HTR-8/SVneo (cell line): ENCODE data around the gene MXD4.
A peak's percentile ranks its signal among the peaks of the same experiment; 100 is the strongest.

Source experiments
- DNase-seq: peaks from one replicate; pipeline ENCODE4 v3.0.0; 2011; ENCODE audit warnings: low spot score, mixed read lengths; ENCODE audit not compliant: insufficient read length
- FAIRE-seq: peaks from 2 replicates; lab custom pipeline; 2011; peaks lifted over from hg19 to GRCh38; lab: Jason Lieb, UNC

The MXD4 gene

DNA sequence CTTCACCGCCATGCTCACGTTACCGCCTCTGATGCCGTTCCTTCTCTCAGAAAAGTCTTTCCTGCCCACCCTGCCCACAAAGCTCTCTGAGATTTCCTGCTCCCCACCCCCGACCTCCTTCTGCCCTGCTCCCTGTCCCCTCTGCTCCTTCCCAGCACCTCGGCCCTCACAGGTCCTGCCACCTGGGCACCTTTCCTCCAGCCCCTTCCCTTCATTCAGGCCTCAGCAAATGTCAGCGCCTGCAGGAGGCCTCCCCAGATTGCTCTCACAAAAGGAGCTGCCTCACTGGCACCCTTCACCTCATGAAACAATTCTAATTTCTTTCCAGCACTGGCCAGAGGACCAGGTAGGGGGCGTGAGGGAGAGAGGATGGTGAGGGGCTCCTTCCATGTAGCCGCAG lies 33.6 kb upstream of the MXD4 start:
- FAIRE-seq (no peak), DNase-seq (no peak)

DNA sequence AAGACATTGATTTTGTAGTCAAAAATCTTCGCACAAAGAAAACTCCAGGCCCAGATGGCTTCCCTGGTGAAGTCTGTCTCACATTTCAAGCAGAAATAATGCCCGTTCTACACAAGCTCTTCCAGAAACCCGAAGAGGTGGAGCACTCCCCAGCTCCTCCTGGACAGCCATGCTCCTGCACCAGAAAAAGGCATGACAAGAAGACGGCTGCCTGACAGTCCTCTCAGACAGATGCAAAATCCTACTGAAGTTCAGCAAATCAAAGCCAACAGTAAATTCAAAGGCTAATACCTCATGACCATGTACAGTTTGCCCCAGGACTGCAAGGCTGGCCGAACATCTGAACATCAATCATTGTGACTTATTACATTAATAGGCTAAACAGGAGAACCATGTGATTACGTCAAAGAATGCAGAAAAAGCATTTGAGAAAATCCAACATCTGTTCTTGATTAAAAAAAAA lies 30.8 kb upstream of the MXD4 start:
- DNase-seq (peak; percentile 36), FAIRE-seq (no peak)

GRCh38 chr4:2291705-2292645 lies 30.1 kb upstream of the MXD4 start:
- FAIRE-seq, result no peak
- no peak for DNase-seq

- FAIRE-seq, result no peak
- DNase-seq, result no peak
Observed at GRCh38 chr4:2290974-2291704, 29.2 kb upstream of the MXD4 start.

- no peak for DNase-seq
- FAIRE-seq, result no peak
Observed at GRCh38 chr4:2290488-2290887, 28.6 kb upstream of the MXD4 start.

DNA sequence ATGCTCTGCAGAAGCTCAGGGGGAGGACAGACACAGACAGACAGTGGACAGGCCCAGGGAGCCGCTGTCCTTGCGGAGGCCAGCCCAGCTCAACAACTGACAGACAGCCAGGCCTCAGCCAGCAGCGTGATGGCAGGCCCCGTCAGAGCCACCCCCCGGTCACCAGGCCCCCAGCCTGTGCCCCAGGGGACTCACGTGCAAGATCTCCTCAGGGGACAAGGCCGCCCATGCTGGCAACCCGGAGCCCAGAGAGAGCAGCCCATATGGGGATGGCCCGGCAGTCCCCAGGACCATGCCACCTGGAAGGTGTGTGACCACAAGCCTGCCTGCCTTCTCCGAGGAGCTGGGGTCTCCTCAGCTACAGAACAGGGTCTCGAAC lies 28.0 kb upstream of the MXD4 start:
- DNase-seq, result no peak
- no peak for FAIRE-seq

DNA sequence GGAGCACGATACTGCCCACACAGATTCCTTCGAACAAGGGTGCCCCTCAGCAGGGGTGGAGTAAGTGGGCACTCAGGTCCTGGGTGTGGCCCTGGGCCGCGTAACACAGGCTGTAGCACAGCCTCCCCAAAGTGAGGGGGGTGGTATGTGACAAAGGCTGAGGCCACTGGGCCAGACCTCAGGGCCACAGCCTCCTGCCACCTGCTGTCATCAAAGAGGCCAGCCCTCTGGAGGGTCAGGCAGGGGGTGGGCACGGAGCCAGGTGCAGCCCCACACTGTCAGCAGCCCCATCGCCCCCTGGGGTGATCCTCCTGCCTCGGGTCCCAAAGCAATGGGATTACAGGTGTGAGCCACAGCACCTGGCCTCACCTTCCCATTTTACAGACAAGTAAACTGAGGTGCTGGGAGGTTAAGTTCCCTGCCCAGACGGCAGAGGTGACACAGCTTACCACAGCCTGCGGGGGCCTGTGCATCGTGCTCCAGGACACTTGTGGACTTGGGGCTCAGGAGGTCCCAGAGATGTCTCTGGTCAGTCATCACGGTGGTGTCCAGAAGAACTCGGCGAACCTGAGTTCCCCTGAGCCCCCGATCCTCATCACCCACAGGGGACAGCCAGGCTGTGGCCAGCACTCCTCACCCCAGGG lies 27.5 kb upstream of the MXD4 start:
- DNase-seq (no peak), FAIRE-seq (no peak)

DNA sequence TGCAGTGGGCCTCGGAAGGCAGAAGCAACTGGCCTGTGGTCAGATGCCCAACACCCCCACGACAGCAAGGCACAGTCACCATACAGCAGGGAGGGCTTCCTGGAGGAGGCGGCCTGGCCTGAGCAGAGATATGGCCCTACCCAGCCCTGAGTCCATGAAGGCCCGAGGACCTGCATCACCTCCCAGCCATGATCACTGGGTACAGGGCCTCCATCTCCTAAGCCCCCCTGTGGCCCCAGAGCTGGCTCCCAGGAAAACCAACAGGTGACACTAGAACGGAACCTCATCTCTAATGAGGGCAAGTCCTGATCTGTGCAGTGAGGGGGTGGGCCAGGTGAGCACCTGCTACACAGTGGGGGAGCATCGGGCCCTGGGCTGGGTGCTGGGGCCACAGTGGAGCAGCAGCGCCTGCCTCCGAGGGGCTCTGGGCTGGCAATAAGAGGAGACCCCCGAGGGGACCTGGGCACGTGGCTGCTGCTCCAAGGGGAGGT lies 26.2 kb upstream of the MXD4 start:
- DNase-seq, result no peak
- no peak for FAIRE-seq

DNA sequence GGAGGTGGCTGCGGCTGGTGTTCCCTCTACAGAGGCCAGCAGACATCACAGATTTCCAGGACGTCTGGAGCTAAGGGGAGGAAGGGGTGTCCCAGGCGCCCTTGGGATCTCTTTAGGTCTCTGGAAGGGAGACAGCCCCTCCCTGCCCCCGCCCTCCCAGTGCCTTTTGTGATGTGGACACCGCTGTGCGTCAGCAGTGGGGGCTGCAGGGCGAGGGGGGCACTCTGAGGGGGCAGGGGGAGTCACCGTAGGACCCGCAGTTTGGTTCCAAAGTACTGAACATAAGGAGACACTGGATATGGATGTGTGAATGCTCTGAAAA lies 25.6 kb upstream of the MXD4 start:
- no peak for FAIRE-seq
- DNase-seq, result no peak

- DNase-seq (no peak), FAIRE-seq (no peak)
Observed at GRCh38 chr4:2286904-2287593, 25.1 kb upstream of the MXD4 start.

DNA sequence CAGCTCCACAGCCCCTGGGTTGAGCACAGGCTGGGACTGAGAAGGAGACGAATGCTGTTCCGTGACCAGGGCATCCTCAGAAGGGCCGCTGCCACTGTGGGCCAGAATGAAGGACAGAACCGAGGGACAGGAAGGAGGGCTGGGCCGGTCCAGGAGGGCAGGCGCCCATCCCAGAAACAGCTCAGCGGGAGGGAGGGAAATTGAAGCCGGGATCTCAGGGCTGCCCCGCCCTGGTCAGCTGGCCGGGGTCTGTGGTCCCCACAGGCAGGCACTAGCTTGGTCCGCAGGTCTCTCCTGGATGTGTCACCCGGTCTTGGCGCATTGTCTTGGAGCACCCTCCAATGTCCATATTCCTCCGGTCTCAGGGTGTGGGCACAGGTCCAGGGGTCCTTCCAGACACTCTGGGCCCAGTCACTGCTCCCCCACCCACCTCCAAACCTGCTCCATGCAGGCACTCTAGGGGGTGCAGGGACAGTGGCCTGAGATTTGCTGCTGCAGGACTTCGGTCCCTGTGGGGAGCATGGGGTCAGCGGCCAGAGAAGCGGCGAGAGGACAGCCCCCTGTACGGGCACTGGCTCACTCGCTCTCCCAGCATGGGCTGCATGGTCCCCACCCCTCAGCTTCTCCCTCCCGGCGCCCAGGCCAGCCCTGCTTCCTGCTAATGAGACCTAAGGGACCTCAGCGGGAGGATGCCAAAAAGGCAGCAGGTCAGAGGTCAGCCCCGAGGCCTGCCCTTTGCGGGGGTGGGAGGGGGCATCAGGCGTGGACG lies 23.9 kb upstream of the MXD4 start:
- DNase-seq, result no peak
- FAIRE-seq, result no peak

GRCh38 chr4:2284934-2285612 lies 23.2 kb upstream of the MXD4 start:
- no peak for FAIRE-seq
- DNase-seq, result peak; percentile 29

DNA sequence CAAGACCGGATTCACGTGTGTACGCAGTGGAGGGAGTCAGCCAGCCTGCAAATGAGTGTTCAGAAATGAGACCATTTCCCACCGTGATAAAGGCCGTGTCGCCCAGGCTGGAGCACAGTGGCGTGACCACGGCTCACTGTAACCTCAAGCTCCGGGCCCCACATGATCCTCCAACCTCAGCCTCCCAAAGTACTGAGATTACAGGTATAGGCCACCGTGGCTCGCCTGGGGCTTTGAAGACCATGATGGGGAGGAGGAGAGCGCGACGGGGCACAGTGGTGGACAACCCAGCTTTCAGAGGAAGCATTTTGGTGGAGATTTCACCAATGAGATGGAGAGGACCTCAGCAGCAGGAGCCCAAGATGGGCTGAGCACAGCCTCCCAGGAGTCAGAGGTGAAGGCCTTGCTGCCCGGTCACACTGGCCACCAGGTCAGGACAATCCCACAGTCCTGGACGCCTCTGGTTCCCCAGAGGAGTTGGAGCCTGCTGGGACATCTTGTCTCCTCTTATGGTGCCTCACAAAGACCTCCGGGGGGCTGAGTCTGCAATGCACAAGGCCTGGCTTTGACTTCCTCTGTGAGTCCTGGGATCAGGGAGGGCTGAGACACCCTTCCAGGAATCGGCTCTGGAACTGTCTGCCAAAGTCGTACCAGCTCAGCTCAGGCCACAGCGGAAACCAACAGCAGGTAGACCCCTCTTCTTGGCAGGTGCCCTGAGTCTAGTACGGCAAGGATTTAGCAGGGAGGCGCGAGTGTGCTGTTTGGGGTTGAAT lies 22.4 kb upstream of the MXD4 start:
- DNase-seq, result no peak
- no peak for FAIRE-seq

- peak; percentile 44 for FAIRE-seq
- DNase-seq, result no peak
Observed at GRCh38 chr4:2283199-2283711, 21.3 kb upstream of the MXD4 start.

GRCh38 chr4:2281575-2282343 lies 19.9 kb upstream of the MXD4 start:
- DNase-seq, result no peak
- FAIRE-seq, result no peak

GRCh38 chr4:2280531-2281300 lies 18.8 kb upstream of the MXD4 start:
- FAIRE-seq (no peak), DNase-seq (no peak)

DNA sequence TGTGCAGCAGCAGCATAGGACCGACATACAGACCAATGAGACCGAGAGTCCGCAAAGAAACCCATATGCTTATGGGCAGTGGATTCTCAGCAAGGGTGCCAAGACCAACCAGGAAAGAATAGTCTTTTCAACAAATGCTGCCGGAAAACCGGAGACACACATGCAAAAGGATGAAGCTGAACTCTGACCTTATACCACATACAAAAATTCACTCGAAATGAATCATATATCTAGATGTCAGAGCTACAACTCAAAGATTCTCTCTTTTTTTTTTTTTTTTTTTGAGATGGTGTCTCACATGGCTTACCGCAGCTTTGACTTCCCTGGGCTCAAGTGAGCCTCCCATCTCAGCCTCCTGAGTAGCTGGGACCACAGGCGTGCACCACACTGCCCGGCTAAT lies 16.0 kb upstream of the MXD4 start:
- no peak for DNase-seq
- no peak for FAIRE-seq
